ENCODE measurements around the gene C3orf22.
"Not testable (repeated sequence)": the region's sequence is repeated elsewhere in the genome, so short reads cannot be mapped to it uniquely, and the experiment has no call there.

The C3orf22 gene

GRCh38 chr3:126558336-126559071 is at the start of gene C3orf22:
Gene C3orf22, minus strand, starts transcription at chr3:126558932. Its CDS starts 5,542 bp downstream, at chr3:126553390.
- Histone ChIP-seq H3K27me3 (ENCODE audit: control insufficient read depth, insufficient read depth, low read length) (no peaks in the 10 kb centered on the region), H3K9ac (ENCODE audit: low read depth, low read length) (no peak within 1 kb of the TSS), H3K4me1 (ENCODE audit: control insufficient read depth, insufficient read depth, low read length) (no peaks in the 10 kb centered on the region), H3K36me3 (ENCODE audit: control insufficient read depth, insufficient read depth, low read length) (no peaks in the 10 kb centered on the region), H3K9me3 (ENCODE audit: control insufficient read depth, insufficient read depth, low read length) (no peaks in the 10 kb centered on the region), H3K4me3 (ENCODE audit: low read depth, low read length) (no peak within 1 kb of the TSS)

GRCh38 chr3:126607214-126607908 is 48.6 kb upstream of the C3orf22 start:
- Histone ChIP-seq H3K4me1 (ENCODE audit: control insufficient read depth, insufficient read depth, low read length) (no peaks in the 10 kb centered on the region), H3K9me3 (ENCODE audit: control insufficient read depth, insufficient read depth, low read length) (no peaks in the 10 kb centered on the region), H3K36me3 (ENCODE audit: control insufficient read depth, insufficient read depth, low read length) (no peaks in the 10 kb centered on the region), H3K9ac (ENCODE audit: low read depth, low read length) (no peak overlapping the region), H3K27me3 (ENCODE audit: control insufficient read depth, insufficient read depth, low read length) (no peaks in the 10 kb centered on the region), H3K4me3 (ENCODE audit: low read depth, low read length) (no peak overlapping the region)

- Histone ChIP-seq H3K4me1 (ENCODE audit: control insufficient read depth, insufficient read depth, low read length) (no peaks in the 10 kb centered on the region), H3K27me3 (ENCODE audit: control insufficient read depth, insufficient read depth, low read length) (no peaks in the 10 kb centered on the region), H3K4me3 (ENCODE audit: low read depth, low read length) (no peak overlapping the region), H3K9ac (ENCODE audit: low read depth, low read length) (no peak overlapping the region), H3K9me3 (ENCODE audit: control insufficient read depth, insufficient read depth, low read length) (no peaks in the 10 kb centered on the region), H3K36me3 (ENCODE audit: control insufficient read depth, insufficient read depth, low read length) (no peaks in the 10 kb centered on the region)
These were observed 47.3 kb upstream of the C3orf22 start for GRCh38 chr3:126606001-126606400.

GRCh38 chr3:126604691-126605090 is 46.0 kb upstream of the C3orf22 start:
- Histone ChIP-seq H3K9me3 (ENCODE audit: control insufficient read depth, insufficient read depth, low read length) (no peaks in the 10 kb centered on the region), H3K4me3 (ENCODE audit: low read depth, low read length) (no peak overlapping the region), H3K36me3 (ENCODE audit: control insufficient read depth, insufficient read depth, low read length) (no peaks in the 10 kb centered on the region), H3K9ac (ENCODE audit: low read depth, low read length) (no peak overlapping the region), H3K4me1 (ENCODE audit: control insufficient read depth, insufficient read depth, low read length) (no peaks in the 10 kb centered on the region), H3K27me3 (ENCODE audit: control insufficient read depth, insufficient read depth, low read length) (no peaks in the 10 kb centered on the region)

- Histone ChIP-seq H3K27me3 (ENCODE audit: control insufficient read depth, insufficient read depth, low read length) (no peaks in the 10 kb centered on the region), H3K4me1 (ENCODE audit: control insufficient read depth, insufficient read depth, low read length) (no peaks in the 10 kb centered on the region), H3K9me3 (ENCODE audit: control insufficient read depth, insufficient read depth, low read length) (no peaks in the 10 kb centered on the region), H3K4me3 (ENCODE audit: low read depth, low read length) (no peak overlapping the region), H3K36me3 (ENCODE audit: control insufficient read depth, insufficient read depth, low read length) (no peaks in the 10 kb centered on the region), H3K9ac (ENCODE audit: low read depth, low read length) (no peak overlapping the region)
These were observed 40.4 kb upstream of the C3orf22 start for GRCh38 chr3:126599101-126599500.

GRCh38 chr3:126595479-126595878 is 36.7 kb upstream of the C3orf22 start:
- not testable (repeated sequence) for H3K4me1 ChIP-seq (ENCODE audit: control insufficient read depth, insufficient read depth, low read length); H3K9me3 ChIP-seq (ENCODE audit: control insufficient read depth, insufficient read depth, low read length); H3K9ac ChIP-seq (ENCODE audit: low read depth, low read length); H3K27me3 ChIP-seq (ENCODE audit: control insufficient read depth, insufficient read depth, low read length); H3K4me3 ChIP-seq (ENCODE audit: low read depth, low read length); H3K36me3 ChIP-seq (ENCODE audit: control insufficient read depth, insufficient read depth, low read length)

- H3K36me3 ChIP-seq (ENCODE audit: control insufficient read depth, insufficient read depth, low read length); H3K9ac ChIP-seq (ENCODE audit: low read depth, low read length); H3K27me3 ChIP-seq (ENCODE audit: control insufficient read depth, insufficient read depth, low read length); H3K9me3 ChIP-seq (ENCODE audit: control insufficient read depth, insufficient read depth, low read length); H3K4me3 ChIP-seq (ENCODE audit: low read depth, low read length); H3K4me1 ChIP-seq (ENCODE audit: control insufficient read depth, insufficient read depth, low read length): not testable (repeated sequence)
These were observed 32.8 kb upstream of the C3orf22 start for GRCh38 chr3:126591515-126591914.

- H3K9ac ChIP-seq (ENCODE audit: low read depth, low read length) = no peak overlapping the region
- H3K36me3 ChIP-seq (ENCODE audit: control insufficient read depth, insufficient read depth, low read length) = no peaks in the 10 kb centered on the region
- H3K27me3 ChIP-seq (ENCODE audit: control insufficient read depth, insufficient read depth, low read length) = no peaks in the 10 kb centered on the region
- no peaks in the 10 kb centered on the region for H3K9me3 ChIP-seq (ENCODE audit: control insufficient read depth, insufficient read depth, low read length)
- H3K4me1 ChIP-seq (ENCODE audit: control insufficient read depth, insufficient read depth, low read length) = no peaks in the 10 kb centered on the region
- H3K4me3 ChIP-seq (ENCODE audit: low read depth, low read length) = no peak overlapping the region
These were observed 23.6 kb upstream of the C3orf22 start for GRCh38 chr3:126582311-126582710.

GRCh38 chr3:126581569-126581968 is 22.8 kb upstream of the C3orf22 start:
- no peaks in the 10 kb centered on the region for H3K4me1 ChIP-seq (ENCODE audit: control insufficient read depth, insufficient read depth, low read length)
- no peak overlapping the region for H3K4me3 ChIP-seq (ENCODE audit: low read depth, low read length)
- no peak overlapping the region for H3K9ac ChIP-seq (ENCODE audit: low read depth, low read length)
- no peaks in the 10 kb centered on the region for H3K27me3 ChIP-seq (ENCODE audit: control insufficient read depth, insufficient read depth, low read length)
- no peaks in the 10 kb centered on the region for H3K36me3 ChIP-seq (ENCODE audit: control insufficient read depth, insufficient read depth, low read length)
- H3K9me3 ChIP-seq (ENCODE audit: control insufficient read depth, insufficient read depth, low read length) = no peaks in the 10 kb centered on the region

GRCh38 chr3:126580746-126581145 is 22.0 kb upstream of the C3orf22 start:
- Histone ChIP-seq H3K36me3 (ENCODE audit: control insufficient read depth, insufficient read depth, low read length) (no peaks in the 10 kb centered on the region), H3K4me1 (ENCODE audit: control insufficient read depth, insufficient read depth, low read length) (no peaks in the 10 kb centered on the region), H3K9me3 (ENCODE audit: control insufficient read depth, insufficient read depth, low read length) (no peaks in the 10 kb centered on the region), H3K27me3 (ENCODE audit: control insufficient read depth, insufficient read depth, low read length) (no peaks in the 10 kb centered on the region), H3K9ac (ENCODE audit: low read depth, low read length) (no peak overlapping the region), H3K4me3 (ENCODE audit: low read depth, low read length) (no peak overlapping the region)

- Histone ChIP-seq H3K9ac (ENCODE audit: low read depth, low read length) (no peak overlapping the region), H3K27me3 (ENCODE audit: control insufficient read depth, insufficient read depth, low read length) (no peaks in the 10 kb centered on the region), H3K9me3 (ENCODE audit: control insufficient read depth, insufficient read depth, low read length) (no peaks in the 10 kb centered on the region), H3K36me3 (ENCODE audit: control insufficient read depth, insufficient read depth, low read length) (no peaks in the 10 kb centered on the region), H3K4me3 (ENCODE audit: low read depth, low read length) (no peak overlapping the region), H3K4me1 (ENCODE audit: control insufficient read depth, insufficient read depth, low read length) (no peaks in the 10 kb centered on the region)
These were observed 20.0 kb upstream of the C3orf22 start for GRCh38 chr3:126578702-126579101.

GRCh38 chr3:126577261-126577660 is 18.5 kb upstream of the C3orf22 start:
- Histone ChIP-seq H3K9me3 (ENCODE audit: control insufficient read depth, insufficient read depth, low read length) (no peaks in the 10 kb centered on the region), H3K4me3 (ENCODE audit: low read depth, low read length) (no peak overlapping the region), H3K36me3 (ENCODE audit: control insufficient read depth, insufficient read depth, low read length) (no peaks in the 10 kb centered on the region), H3K9ac (ENCODE audit: low read depth, low read length) (no peak overlapping the region), H3K4me1 (ENCODE audit: control insufficient read depth, insufficient read depth, low read length) (no peaks in the 10 kb centered on the region), H3K27me3 (ENCODE audit: control insufficient read depth, insufficient read depth, low read length) (no peaks in the 10 kb centered on the region)
